ENCODE measurements around the gene DNAJB1.

Gene DNAJB1

DNA sequence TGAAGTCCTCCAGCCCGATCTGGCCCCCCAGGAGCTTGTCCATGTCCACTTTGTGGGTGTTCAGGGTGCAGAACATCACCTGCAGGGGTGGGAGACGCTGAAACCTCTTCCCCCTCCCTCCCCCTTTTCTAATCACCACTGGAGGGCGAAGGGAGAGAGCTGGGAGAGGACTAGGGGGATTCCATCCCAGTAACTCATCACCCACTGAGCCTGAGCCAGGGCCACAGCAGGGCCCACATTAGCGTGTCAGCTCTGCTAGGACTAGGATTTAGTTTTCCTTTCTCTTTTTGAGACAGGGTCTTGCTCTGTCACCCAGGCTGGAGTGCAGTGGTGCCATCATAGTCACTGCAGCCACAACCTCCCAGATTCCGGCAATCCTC lies 37.5 kb downstream of the DNAJB1 start:
- no peaks in the 10 kb centered on the region for H3K9me3 ChIP-seq (ENCODE audit: control insufficient read depth, low read depth, low read length)
- H3K4me1 ChIP-seq (ENCODE audit: control insufficient read depth, low read depth, low read length) = no peaks in the 10 kb centered on the region
- no peak overlapping the region for H3K4me3 ChIP-seq (ENCODE audit: low read length)
- no peak overlapping the region for H3K9ac ChIP-seq (ENCODE audit: low read length)
- peaks cover 11% of the 10 kb centered on the region for H3K36me3 ChIP-seq (ENCODE audit: control insufficient read depth, low read depth, low read length)
- no peak overlapping the region for H3K27ac ChIP-seq (ENCODE audit: low read length)
- H3K27me3 ChIP-seq (ENCODE audit: control insufficient read depth, insufficient read depth, low read length) = no peaks in the 10 kb centered on the region

DNA sequence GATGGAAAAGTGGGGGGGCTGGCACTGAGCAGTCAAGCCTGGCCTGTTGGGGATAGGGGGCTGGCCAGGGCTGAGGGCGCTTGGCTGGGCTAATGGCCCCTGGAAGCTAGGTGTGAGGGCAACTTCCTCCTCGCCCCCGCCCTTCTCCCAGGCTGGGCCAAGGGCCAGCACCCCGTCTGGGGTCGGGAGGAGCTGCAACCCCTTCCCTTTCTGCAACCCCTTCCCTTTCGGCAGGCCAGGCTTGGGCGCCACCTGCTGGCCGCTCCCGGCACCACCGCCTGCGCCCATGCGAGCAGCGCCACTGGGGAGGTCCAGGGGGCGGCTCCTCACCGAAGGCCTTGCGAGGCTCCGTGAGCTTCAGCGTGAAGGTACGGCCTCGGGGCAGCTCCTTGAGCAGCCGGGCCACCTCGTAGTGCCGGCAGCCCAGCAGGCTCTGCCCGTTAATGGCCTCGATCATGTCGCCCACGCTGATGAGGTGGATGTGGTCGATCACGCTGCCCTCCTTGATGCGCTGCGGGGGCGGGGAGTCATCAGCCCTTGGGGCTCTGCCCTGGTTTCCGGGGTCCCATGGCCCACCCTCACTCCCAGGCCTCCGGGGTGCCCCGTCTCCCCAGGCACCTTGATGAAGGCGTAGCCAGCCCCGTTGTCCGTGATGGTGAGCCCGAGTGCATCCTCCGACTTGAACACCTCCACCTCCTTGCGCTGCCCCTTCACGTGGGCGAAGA lies 38.1 kb downstream of the DNAJB1 start:
- Histone ChIP-seq H3K4me3 (ENCODE audit: low read length) (no peak overlapping the region), H3K4me1 (ENCODE audit: control insufficient read depth, low read depth, low read length) (no peaks in the 10 kb centered on the region), H3K27me3 (ENCODE audit: control insufficient read depth, insufficient read depth, low read length) (no peaks in the 10 kb centered on the region), H3K9ac (ENCODE audit: low read length) (no peak overlapping the region), H3K9me3 (ENCODE audit: control insufficient read depth, low read depth, low read length) (no peaks in the 10 kb centered on the region), H3K36me3 (ENCODE audit: control insufficient read depth, low read depth, low read length) (peaks cover 11% of the 10 kb centered on the region), H3K27ac (ENCODE audit: low read length) (no peak overlapping the region)

DNA sequence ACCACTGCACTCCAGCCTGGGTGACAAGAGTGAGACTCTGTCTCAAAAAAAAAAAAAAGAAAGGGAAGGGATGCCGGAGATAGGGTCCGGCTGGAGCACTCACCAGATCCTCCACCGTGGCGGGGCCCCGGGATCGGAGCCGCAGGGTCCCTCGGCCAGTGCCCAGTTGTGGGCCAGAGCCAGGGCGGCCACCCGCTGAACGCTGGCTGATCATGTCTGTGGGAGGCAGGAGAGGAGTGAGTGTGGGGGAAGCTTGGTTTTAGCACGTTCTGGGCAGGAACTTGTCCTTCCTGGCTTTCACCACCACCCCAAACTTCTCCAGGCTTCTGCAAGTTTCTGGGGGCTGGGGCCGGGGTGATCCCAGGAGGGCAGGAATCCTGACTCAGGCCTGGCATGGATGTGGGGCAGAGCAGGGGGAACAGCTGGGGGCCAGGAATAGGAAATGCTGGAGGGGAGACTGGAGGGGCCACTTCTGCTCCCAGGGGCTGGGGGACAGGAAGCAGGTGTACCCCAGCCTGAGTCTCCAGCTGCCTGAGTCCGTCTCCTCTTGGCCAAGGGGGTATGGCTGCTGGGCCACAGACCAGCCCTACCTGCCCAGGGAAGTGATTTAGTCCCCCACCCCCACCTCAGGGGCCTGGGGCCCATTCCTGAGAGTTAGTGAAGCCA lies 38.8 kb downstream of the DNAJB1 start:
- peaks cover 11% of the 10 kb centered on the region for H3K36me3 ChIP-seq (ENCODE audit: control insufficient read depth, low read depth, low read length)
- no peaks in the 10 kb centered on the region for H3K27me3 ChIP-seq (ENCODE audit: control insufficient read depth, insufficient read depth, low read length)
- H3K27ac ChIP-seq (ENCODE audit: low read length) = no peak overlapping the region
- no peak overlapping the region for H3K4me3 ChIP-seq (ENCODE audit: low read length)
- no peak overlapping the region for H3K9ac ChIP-seq (ENCODE audit: low read length)
- H3K9me3 ChIP-seq (ENCODE audit: control insufficient read depth, low read depth, low read length) = no peaks in the 10 kb centered on the region
- peaks cover 3% of the 10 kb centered on the region for H3K4me1 ChIP-seq (ENCODE audit: control insufficient read depth, low read depth, low read length)

DNA sequence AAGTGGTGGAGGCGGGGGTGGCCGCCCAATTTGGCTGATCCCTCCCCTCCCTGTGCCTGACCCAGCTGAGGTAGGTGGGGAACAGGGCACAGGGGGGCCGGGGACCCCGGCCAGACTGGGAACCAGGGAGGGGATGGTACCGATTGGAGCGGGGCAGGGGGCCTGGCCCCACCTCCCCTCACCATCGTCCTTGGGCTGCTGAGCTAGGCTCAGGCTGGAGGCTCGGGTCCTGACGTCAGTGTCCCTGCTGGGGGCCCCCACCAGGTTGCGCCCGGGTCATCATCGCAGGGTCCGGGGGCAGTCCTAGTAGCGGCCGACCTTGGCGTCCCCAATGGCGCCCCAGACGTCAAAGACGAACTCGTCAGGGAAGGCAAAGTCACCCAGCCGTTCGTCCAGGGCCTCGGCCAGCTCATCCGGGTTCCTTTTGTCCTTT lies 40.1 kb downstream of the DNAJB1 start:
- no peak overlapping the region for H3K27ac ChIP-seq (ENCODE audit: low read length)
- H3K36me3 ChIP-seq (ENCODE audit: control insufficient read depth, low read depth, low read length) = peaks cover 11% of the 10 kb centered on the region
- H3K4me3 ChIP-seq (ENCODE audit: low read length) = no peak overlapping the region
- no peak overlapping the region for H3K9ac ChIP-seq (ENCODE audit: low read length)
- H3K4me1 ChIP-seq (ENCODE audit: control insufficient read depth, low read depth, low read length) = peaks cover 3% of the 10 kb centered on the region
- H3K9me3 ChIP-seq (ENCODE audit: control insufficient read depth, low read depth, low read length) = no peaks in the 10 kb centered on the region
- H3K27me3 ChIP-seq (ENCODE audit: control insufficient read depth, insufficient read depth, low read length) = no peaks in the 10 kb centered on the region

- Histone ChIP-seq H3K27ac (ENCODE audit: low read length) (no peak overlapping the region), H3K27me3 (ENCODE audit: control insufficient read depth, insufficient read depth, low read length) (no peaks in the 10 kb centered on the region), H3K36me3 (ENCODE audit: control insufficient read depth, low read depth, low read length) (peaks cover 11% of the 10 kb centered on the region), H3K4me1 (ENCODE audit: control insufficient read depth, low read depth, low read length) (peaks cover 5% of the 10 kb centered on the region), H3K9ac (ENCODE audit: low read length) (no peak overlapping the region), H3K4me3 (ENCODE audit: low read length) (no peak overlapping the region), H3K9me3 (ENCODE audit: control insufficient read depth, low read depth, low read length) (no peaks in the 10 kb centered on the region)
These were observed 40.6 kb downstream of the DNAJB1 start for GRCh38 chr19:14477418-14478112.

- Histone ChIP-seq H3K27me3 (ENCODE audit: control insufficient read depth, insufficient read depth, low read length) (no peaks in the 10 kb centered on the region), H3K36me3 (ENCODE audit: control insufficient read depth, low read depth, low read length) (peaks cover 11% of the 10 kb centered on the region), H3K9ac (ENCODE audit: low read length) (no peak overlapping the region), H3K27ac (ENCODE audit: low read length) (no peak overlapping the region), H3K4me3 (ENCODE audit: low read length) (no peak overlapping the region), H3K9me3 (ENCODE audit: control insufficient read depth, low read depth, low read length) (no peaks in the 10 kb centered on the region), H3K4me1 (ENCODE audit: control insufficient read depth, low read depth, low read length) (peaks cover 5% of the 10 kb centered on the region)
These were observed 41.4 kb downstream of the DNAJB1 start for GRCh38 chr19:14476673-14477401.

DNA sequence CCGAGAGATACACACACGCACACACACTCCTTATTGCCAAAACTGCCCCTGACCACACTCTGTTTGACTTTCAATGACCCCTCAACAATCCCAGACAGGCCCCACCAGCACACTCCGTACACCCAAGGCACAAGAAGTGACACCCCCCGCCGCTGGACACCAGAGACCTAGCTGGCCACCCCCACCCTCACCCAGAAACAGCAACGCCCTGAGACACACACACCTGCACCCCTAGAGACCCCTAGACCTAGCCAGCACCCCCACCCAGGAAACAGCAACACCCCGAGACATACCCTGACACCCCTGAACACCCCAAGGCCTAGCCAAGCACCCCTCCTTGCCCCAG lies 41.9 kb downstream of the DNAJB1 start:
- H3K9ac ChIP-seq (ENCODE audit: low read length) = no peak overlapping the region
- peaks cover 5% of the 10 kb centered on the region for H3K4me1 ChIP-seq (ENCODE audit: control insufficient read depth, low read depth, low read length)
- H3K9me3 ChIP-seq (ENCODE audit: control insufficient read depth, low read depth, low read length) = no peaks in the 10 kb centered on the region
- no peak overlapping the region for H3K4me3 ChIP-seq (ENCODE audit: low read length)
- H3K36me3 ChIP-seq (ENCODE audit: control insufficient read depth, low read depth, low read length) = peaks cover 11% of the 10 kb centered on the region
- H3K27ac ChIP-seq (ENCODE audit: low read length) = no peak overlapping the region
- no peaks in the 10 kb centered on the region for H3K27me3 ChIP-seq (ENCODE audit: control insufficient read depth, insufficient read depth, low read length)

DNA sequence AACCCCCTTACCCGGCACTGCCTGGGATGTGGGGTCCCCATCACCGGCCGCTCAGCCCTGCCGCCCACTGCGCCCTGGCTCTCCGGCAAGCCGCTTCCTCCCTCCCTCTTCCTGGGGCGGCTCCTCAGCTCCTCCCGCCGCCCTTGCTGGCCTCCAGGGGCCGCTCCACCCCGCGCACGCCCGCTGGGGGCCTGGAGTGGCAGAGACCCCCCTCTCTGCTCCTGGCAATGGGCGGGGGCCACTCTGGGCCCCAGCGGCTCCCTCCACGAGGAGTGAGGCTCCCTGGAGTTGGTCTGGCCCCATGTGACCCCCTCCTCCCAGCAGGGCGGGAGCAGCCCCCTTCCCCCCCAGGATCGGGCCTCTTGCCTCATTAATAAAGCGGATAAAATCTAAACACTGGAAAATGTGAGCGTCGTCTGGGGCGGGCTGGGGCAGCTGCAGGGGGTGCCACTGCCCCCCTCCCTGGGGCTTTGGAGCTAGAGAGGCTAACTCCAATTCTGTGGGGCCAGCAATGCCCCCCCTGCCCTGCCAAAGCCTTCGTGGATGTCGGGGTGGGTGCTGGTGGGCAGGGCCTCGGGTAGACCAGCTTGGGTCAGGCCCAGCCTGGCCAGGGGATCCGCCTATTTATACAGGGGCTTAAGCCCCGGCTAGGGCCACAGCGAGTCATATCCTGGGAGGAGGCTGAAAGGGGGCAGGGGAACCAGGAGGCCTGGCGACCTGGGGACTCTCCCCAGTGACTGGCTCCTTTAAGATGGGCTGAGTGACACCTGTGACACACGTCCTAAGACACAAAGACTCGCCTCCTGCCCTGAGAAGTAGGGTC lies 42.7 kb downstream of the DNAJB1 start, which contains the start of gene PTGER1:
TSS of gene PTGER1 (minus strand) at position 104 of the 823 bp plus-strand sequence. CDS start 1,034 bp downstream, outside the sequence.
- Histone ChIP-seq H3K27ac (ENCODE audit: low read length) (no peak within 1 kb of the TSS), H3K4me3 (ENCODE audit: low read length) (no peak within 1 kb of the TSS), H3K27me3 (ENCODE audit: control insufficient read depth, insufficient read depth, low read length) (no peaks in the 10 kb centered on the region), H3K36me3 (ENCODE audit: control insufficient read depth, low read depth, low read length) (peaks cover 11% of the 10 kb centered on the region), H3K9me3 (ENCODE audit: control insufficient read depth, low read depth, low read length) (no peaks in the 10 kb centered on the region), H3K4me1 (ENCODE audit: control insufficient read depth, low read depth, low read length) (peaks cover 5% of the 10 kb centered on the region), H3K9ac (ENCODE audit: low read length) (no peak within 1 kb of the TSS)

DNA sequence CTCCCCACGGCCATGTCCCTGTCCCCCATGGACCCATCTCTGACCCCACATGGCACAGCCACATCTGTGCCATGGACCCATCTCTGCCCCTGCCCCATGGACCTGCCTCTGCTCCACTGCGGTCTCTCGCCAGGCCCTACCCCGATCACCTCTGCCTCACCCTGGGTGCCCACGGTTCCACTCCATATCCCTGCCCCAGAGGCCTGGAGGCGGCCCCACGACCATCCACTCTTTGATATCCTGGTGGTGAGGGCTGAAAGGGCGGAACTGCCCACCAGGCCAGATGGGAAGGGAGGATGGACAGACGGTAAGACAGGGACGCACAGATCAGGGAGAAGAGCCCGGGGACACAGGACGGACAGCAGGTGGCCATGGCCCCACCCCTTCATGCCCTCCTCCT lies 43.4 kb downstream of the DNAJB1 start:
- Histone ChIP-seq H3K36me3 (ENCODE audit: control insufficient read depth, low read depth, low read length) (peaks cover 16% of the 10 kb centered on the region), H3K9ac (ENCODE audit: low read length) (no peak overlapping the region), H3K4me3 (ENCODE audit: low read length) (no peak overlapping the region), H3K27ac (ENCODE audit: low read length) (no peak overlapping the region), H3K4me1 (ENCODE audit: control insufficient read depth, low read depth, low read length) (peaks cover 5% of the 10 kb centered on the region), H3K27me3 (ENCODE audit: control insufficient read depth, insufficient read depth, low read length) (no peaks in the 10 kb centered on the region), H3K9me3 (ENCODE audit: control insufficient read depth, low read depth, low read length) (no peaks in the 10 kb centered on the region)

- H3K27me3 ChIP-seq (ENCODE audit: control insufficient read depth, insufficient read depth, low read length) = no peaks in the 10 kb centered on the region
- no peak overlapping the region for H3K9ac ChIP-seq (ENCODE audit: low read length)
- no peak overlapping the region for H3K4me3 ChIP-seq (ENCODE audit: low read length)
- H3K36me3 ChIP-seq (ENCODE audit: control insufficient read depth, low read depth, low read length) = peaks cover 20% of the 10 kb centered on the region
- no peaks in the 10 kb centered on the region for H3K9me3 ChIP-seq (ENCODE audit: control insufficient read depth, low read depth, low read length)
- no peak overlapping the region for H3K27ac ChIP-seq (ENCODE audit: low read length)
- peaks cover 5% of the 10 kb centered on the region for H3K4me1 ChIP-seq (ENCODE audit: control insufficient read depth, low read depth, low read length)
These were observed 44.1 kb downstream of the DNAJB1 start for GRCh38 chr19:14473978-14474578.

Measured in iPS-18a (cell line).